Tongue (tissue), 2 donors: Measurements from ENCODE around the gene KCTD20. TPM values are rescaled to one million over a fixed set of nuclear protein-coding genes. Genes with fewer than 3 reads are reported as not detected.
"Not testable (repeated sequence)": the region's sequence is repeated elsewhere in the genome, so short reads cannot be mapped to it uniquely, and the experiment has no call there.

Source experiments
- DNase-seq: peaks from one replicate; pipeline ENCODE4 v3.0.0-alpha.2; 2015
- total RNA-seq: library from RNA; depleted of rRNA; stranded (reverse); fragments of >200 nt; gene quantifications from one replicate; pipeline ENCODE4 v1.2.3, GENCODE V29; 2014

The KCTD20 gene
- 85.1 TPM for total RNA-seq

GRCh38 chr6:36442671-36443470 is at the start of gene KCTD20, which contains the start of gene PXT1:
Gene KCTD20, plus strand, starts transcription at chr6:36443000. Its CDS starts 27,098 bp downstream, at chr6:36470098.
Gene PXT1, minus strand, starts transcription at chr6:36442854. Its CDS starts 16,772 bp downstream, at chr6:36426082.
- peak; percentile 95 for DNase-seq

GRCh38 chr6:36399970-36400369 is 42.8 kb upstream of the KCTD20 start:
- DNase-seq: no peak

GRCh38 chr6:36402481-36402880 is 40.3 kb upstream of the KCTD20 start:
- no peak for DNase-seq

GRCh38 chr6:36404164-36404563 is 38.6 kb upstream of the KCTD20 start:
- DNase-seq: no peak

DNA sequence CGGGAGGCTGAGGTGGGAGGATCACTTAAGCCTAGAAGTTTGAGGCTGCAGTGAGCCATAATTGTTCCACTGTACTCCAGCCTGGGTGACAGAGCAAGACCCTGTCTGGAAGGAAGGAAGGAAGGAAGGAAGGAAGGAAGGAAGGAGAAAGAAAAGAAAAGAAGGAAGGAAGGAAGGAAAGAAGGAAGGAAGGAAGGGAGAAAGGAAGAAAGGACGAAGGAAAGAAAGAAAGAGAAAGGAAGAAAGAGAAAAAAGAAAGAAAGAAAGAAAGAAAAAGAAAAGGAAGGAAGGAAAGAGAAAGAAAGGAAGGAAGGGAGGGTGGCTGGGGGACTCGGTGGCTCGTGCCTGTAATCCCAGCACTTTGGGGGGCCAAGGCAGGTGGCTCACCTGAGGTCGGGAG is 33.1 kb upstream of the KCTD20 start:
- not testable (repeated sequence) for DNase-seq

GRCh38 chr6:36413489-36414480 is 29.0 kb upstream of the KCTD20 start:
- DNase-seq: no peak

- no peak for DNase-seq
Measured at GRCh38 chr6:36414481-36414880, 28.3 kb upstream of the KCTD20 start.

- no peak for DNase-seq
Measured at GRCh38 chr6:36418558-36418957, 24.2 kb upstream of the KCTD20 start.

- no peak for DNase-seq
Measured at GRCh38 chr6:36419310-36419709, 23.5 kb upstream of the KCTD20 start.

DNA sequence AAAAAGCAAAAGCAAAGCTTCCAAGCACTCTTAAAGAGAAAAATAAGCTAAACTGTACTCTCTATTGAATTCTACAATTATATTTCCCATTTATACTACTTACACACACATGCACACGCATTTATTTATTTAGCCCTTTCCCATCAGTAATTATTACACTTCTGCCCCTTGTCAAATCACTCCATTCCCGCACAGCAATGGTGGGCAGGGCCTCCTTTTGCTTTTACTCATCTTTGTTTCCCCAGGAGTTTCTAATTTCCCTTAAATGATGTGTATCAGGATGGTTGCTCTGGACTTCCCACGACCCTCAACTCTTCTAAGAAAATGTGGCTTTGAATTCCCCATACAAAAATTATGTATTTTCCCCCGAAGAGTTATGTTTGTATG is 20.1 kb upstream of the KCTD20 start:
- no peak for DNase-seq

DNA sequence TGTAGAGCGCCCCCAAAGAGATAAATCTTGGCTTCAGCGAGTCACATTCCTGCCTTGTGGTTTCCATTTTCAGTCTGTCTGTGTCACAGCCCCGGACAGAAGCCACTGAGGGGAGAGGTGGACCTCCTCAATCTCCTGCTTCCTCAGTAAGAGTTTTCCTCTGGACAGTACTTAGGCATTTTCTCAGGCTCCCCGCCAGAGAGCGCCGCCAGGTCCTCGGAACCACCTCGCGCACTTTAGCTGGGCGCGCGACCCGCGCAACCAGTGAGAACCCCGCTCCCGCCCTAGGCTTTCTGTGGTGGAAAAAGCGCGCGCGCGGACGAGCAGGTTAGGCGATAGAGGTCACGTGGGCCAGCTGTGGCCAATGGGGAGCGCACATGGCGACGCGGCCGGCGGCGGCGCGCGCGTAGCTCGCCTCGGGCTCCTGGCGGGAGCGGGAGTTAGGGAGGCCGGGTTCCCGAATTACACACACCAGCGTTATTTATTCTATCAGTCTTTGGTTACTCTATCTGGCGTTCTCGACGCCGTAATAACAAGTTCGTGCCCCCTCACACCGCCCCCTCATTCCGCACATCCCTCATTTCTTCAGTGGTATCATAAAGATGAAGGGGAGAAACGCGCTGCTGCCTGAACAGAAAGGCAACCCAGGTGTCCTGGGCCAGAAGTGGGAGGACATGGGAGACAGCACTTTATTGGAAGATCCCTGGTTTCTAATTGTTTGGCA is 19.5 kb upstream of the KCTD20 start:
- DNase-seq: peak; percentile 99

GRCh38 chr6:36426622-36427021 is 16.2 kb upstream of the KCTD20 start:
- DNase-seq: no peak

- DNase-seq: no peak
Measured at GRCh38 chr6:36428911-36429310, 13.9 kb upstream of the KCTD20 start.

GRCh38 chr6:36430351-36430750 is 12.4 kb upstream of the KCTD20 start:
- DNase-seq: no peak

- no peak for DNase-seq
Measured at GRCh38 chr6:36431197-36431596, 11.6 kb upstream of the KCTD20 start.

- DNase-seq: no peak
Measured at GRCh38 chr6:36432151-36432671, 10.6 kb upstream of the KCTD20 start.

- no peak for DNase-seq
Measured at GRCh38 chr6:36436466-36436865, 6.3 kb upstream of the KCTD20 start.

- DNase-seq: peak; percentile 80
Measured at GRCh38 chr6:36441307-36441894, 1.4 kb upstream of the KCTD20 start.

DNA sequence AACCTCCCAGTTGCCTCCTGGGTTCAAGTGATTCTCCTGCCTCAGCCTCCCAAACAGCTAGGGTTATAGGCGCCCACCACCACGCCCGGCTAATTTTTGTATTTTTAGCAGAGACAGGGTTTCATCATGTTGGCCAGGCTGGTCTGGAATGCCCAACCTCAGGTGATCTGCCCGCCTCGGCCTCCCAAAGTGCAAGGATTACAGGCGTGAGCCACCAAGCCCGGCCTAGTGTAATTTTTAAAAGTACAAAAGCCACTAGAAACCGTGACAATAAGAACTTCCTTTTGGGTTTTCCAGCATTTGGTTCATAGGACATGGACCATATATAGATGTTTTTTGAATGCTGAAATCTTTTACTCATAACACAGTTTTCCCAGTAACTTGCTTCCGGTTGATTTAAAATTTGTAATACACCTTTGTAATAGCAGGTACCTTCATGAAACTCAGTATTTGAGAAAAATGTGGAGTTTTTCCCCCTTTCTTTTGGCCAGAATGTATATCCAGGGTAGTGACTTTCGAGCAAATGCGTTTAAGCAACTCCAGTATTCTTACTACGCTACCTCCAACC is 613 bp upstream of the KCTD20 start:
- DNase-seq: no peak

DNA sequence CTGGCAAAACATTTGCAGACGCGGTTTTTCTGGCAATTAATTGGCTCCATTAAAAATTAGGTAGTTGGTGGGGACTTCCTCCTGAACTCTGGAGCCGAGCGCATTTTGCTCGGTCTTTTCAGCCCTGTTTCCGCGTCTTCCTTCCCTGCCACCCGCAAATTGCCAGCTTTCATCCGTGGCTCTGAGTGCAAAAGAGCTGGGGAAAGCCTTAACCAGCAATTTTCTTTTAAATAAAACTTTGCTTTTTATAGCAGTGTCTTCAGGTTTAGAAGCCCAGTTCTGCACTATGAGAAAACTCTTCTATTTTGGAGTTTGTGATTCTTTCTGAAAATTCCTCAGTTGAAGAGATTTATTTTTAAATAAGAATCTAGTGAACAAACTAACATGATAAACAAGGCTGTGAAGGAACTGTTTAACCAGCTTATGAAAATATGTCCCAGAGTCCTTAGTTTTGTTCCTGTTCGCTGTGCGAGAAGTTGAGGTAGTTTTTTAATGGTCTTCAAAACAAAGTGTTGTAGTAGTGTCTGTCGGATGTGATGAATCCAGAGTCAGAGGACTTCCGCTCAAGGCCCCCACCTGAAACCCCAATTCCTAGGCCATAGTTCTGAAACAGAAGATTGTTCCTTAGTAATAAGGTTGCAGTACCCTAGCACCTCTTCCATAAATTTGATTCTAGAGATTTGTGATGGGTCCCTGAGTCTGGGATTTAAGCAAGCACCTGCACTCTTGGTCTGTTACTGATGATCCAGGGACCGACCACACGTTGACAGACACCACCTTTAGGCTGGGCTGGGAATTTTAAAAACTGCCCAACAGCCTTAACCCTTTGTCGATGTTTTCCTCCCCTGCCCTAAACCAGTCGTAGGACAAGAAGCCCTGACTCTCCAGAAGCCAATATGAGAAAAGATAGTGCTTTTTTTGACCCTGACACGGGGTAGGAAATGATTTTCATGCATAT is 950 bp downstream of the KCTD20 start:
- DNase-seq: peak; percentile 19
